Activated CD8-positive, alpha-beta memory T cell treated with anti-CD3 and anti-CD28 coated beads, Interleukin-2, amount 50 U/mL, for 24 hours (primary cell): ENCODE measurements around the gene SBNO2.

Experiments
- DNase-seq: peaks from one replicate; pipeline ENCODE4 v3.0.0-alpha.2; 2020; ENCODE audit errors: extremely low read depth

The SBNO2 gene

DNA sequence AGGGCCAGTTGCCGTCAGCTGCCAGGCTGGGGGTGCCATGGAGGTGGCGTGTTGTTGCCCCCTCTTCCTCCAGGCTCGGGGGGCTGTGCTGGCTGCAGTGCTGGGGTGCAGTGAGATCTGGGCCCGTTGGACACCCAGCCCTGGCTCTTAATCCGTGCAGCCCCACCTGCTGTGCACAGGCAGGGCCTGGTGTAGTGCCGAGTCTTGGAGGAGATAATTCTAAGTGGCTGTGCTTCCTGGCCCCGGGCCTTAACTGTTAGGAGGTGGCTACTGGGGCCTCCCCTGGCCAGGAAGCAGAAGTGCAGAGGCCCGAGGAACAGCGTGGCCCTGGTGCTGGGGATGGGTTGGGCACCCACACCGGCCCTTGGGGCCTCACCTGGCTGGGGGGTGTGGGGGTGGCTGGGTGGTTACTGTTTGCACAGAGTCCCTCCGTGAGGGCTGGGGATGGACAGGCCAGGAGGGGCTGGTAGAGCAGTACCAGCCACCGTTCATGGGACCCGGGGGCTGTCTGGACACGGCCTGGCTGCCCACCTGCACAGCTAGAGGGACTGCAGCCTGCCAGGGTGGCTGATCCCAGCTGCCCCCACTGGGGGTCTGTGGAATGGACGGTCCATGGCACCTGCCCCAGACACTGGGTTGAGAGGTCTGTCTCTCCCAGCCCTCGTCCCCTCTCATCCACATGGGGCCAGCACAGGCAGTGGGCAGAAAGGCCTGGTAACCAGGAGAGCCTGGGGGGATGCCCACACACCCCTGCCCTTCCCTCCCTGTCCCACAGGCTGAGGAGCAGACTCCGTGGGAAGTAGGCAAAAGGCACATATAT lies 67.0 kb downstream of the SBNO2 start:
- DNase-seq, result no peak

GRCh38 chr19:1105873-1106840 lies 67.9 kb downstream of the SBNO2 start:
- DNase-seq, result no peak

DNA sequence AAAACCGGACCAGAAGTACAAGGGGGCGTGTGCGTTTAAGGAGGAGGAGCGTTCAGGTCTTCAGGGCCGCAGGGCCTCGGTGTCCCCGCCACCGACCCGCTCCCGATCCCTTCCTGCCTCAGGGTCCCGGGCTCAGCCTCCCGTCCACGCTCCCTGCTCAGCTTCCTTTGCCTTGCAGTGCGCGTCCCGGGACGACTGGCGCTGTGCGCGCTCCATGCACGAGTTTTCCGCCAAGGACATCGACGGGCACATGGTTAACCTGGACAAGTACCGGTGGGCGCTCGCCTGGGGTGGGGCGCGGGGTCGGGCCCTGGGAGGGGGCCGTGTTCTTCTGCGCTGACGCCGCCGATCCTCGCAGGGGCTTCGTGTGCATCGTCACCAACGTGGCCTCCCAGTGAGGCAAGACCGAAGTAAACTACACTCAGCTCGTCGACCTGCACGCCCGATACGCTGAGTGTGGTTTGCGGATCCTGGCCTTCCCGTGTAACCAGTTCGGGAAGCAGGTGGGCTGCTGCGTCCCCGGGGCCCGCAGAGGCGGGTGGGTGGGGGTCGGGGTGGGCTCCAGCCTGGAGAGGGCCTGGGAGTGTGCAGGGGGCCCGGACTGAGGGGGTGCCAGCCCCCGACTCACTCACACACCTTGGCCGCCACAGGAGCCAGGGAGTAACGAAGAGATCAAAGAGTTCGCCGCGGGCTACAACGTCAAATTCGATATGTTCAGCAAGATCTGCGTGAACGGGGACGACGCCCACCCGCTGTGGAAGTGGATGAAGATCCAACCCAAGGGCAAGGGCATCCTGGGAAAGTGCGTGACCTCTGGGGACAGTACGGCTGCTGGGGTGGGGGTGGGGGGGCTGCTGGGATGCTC lies 68.8 kb downstream of the SBNO2 start:
- no peak for DNase-seq

DNA sequence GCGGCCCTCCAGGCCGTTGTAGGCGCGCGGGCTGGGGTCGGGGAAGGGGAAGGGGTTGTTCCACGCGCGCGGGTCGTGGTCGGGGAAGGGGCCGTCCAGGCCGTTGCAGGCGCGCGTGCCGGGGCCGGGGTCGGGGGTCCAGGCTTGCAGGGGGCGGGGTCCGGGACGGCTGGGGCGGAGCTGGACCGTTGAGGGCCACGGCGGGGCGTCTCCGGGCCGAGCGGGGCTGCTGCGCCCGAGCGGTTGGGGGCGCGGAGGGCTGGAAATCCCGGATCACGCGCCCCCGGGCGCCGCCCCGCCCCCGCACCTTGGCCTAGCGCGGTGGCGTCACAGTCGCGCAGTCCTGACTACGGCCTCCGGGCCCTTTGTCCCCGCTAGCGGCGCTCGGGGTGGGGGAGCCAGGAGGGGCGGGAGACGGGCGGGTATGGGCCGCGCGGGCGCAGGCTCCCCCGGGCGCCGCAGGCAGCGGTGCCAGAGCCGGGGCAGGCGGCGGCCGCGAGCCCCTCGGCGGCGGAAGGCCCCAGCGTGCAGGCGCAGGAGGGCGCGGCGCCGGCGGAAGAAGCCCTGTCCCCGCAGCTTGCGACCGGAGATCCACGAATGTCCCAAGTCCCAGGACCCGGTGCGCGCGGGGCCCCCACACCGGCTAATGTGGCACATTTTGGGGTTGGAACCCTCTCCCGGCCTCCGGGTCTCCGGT lies 69.6 kb downstream of the SBNO2 start:
- no peak for DNase-seq

DNA sequence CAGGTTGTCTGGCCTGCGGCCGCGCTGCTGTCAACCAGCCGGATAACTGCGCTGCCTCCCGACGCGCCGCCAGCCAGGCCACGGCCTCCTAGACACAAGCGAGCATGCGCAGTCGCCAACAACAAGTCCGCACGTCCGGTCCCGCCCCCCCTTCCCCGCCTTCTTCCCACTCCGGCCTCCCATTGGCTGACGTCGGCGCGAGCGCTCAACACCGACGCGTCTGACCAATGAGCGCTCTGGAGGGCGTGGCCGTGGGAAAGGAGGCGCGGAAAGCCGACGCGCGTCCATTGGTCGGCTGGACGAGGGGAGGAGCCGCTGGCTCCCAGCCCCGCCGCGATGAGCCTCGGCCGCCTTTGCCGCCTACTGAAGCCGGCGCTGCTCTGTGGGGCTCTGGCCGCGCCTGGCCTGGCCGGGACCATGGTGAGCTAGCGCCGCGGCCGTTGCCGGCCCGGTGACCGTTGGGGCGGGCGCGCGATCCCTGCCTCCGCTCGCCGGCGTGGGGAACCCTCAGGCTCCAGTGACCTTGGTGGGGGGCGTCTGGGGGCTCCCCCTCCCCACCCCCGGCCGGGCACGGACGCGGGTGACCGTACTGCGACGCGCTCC lies 70.3 kb downstream of the SBNO2 start, which contains the start of gene GPX4:
GPX4 (plus strand) TSS at position 287 of the 603 bp plus-strand sequence; CDS start at position 337, 50 bp downstream.
- DNase-seq, result peak; percentile 90

- DNase-seq, result no peak
These were observed 70.8 kb downstream of the SBNO2 start for GRCh38 chr19:1103132-1103707.

DNA sequence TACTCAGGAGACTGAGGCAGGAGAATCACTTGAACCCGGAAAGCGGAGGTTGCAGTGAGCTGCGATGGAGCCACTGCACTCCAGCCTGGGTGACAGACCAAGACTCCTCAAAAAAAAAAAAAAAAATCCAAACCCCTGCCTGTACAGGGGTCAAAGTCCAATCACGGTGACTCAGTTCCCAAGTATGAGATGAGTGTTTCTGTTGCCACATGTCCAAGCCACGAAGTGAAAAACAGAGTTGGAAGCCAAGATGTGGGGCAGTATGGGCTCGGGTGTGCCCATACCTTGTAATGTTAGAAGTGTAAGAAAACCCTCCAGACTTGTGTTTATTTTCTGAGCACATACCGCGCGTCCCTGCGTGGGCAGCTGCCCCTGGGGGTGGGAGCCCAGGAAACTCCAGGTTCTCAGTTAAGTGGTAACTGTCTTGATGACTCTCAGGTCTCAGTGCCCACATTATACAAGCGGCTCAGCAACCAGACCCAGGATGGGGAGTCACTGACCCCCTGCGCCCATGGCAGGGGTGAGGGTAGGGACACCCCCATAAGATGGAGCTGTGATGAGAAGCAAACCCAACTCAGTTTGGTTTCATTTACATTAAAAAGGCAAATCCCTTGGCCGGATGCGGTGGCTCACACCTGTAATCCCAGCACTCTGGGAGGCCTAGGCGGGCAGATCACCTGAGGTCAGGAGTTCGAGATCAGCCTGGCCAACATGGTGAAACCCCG lies 71.5 kb downstream of the SBNO2 start:
- DNase-seq, result no peak

GRCh38 chr19:1101337-1101698 lies 72.8 kb downstream of the SBNO2 start:
- DNase-seq, result no peak

DNA sequence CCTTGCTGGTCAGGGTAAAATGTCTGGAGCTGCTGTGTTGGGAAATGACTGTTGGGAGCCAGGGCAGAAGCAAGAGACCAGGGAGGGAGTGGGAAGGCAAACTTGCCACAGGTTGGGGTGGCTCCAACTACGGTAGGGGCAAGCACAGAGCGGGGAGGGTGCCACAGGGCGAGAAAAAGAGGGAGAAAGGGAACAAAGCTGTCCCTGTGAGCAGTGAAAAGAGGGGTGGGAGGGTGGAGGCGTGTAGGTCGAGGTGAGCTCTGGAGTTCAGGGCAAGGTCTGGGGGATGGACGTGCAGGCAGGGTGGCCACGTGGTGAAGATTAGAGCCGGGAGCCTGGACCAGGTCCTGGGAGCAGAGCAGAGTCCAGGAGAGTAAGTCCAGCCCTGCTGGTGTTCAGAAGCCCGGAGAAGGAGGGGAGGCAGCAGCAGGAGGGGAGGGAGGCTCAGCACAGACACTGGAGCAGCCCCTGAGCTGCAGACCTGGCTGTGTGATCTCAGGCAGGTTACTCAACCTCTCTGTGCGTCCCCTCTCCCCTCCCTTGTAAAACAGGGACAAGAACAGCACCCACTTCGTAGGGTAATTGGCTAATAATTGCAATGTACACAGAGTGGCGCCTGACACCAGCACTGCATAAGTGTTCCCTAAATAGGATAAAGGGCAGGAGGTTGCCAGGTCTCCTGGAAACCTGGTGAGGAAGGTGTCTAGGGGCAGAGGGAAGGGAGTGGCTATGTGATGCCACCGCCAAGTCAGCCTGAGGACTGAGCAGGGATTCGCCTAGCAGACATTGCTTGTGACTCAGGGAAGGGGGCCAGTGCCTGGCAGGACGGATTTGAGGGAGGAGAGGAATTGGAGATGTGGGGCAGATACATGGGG lies 75.7 kb downstream of the SBNO2 start:
- DNase-seq, result no peak

DNA sequence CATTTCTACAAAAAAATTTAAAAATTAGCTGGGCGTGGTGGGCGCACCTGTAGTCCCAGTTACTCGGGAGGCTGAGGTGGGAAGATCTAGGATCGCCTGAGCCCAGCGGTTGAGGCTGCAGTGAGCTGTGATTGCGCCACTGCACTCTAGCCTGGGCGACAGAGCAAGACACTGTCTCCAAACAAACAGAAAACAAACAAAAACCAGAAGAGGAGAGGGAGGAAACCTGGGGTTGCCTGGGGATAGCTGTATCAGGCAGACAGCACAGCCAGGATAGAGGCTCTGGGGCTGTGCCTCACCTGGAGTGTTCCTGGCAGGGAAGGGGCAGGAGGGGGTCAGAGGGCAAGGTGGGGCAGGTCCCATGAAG lies 76.3 kb downstream of the SBNO2 start:
- no peak for DNase-seq

DNA sequence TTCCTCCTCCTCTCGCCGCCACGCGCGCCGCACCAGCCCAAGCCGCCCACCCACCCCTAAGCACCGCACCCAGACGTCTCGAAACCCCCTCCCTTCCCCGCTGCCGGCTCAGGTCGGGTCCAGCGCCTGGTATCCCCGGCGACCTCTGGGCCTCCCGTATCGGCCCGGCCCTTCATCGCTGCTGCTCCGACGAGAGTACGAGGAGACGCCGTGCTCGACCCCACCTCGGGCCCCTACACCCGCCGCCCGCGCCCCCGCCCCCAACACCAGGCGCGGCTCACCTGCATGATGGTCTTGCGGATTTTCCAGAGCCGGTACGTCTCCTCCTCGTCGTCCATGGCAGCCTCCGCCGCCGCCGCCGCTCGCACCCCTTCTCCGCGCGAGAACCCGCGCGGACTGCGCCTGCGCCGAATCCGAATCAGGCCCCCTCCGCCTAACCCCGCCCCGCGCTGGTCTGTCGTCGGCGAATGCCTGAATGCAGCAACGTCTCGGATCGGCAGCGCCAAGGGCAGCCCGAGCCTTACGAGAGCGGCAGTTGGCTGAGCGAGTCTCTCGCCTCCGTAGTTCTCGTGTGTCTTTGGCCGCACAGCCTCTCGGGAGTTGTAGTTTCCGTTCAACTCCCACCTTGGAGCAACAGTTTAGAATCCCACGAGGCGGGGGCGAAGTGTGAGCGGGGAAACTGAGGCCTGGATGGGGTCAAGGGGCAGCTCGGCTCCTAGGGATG lies 78.9 kb downstream of the SBNO2 start, which contains the start of gene POLR2E:
POLR2E (minus strand) TSS at position 398 of the 724 bp plus-strand sequence; CDS start at position 338, 60 bp downstream.
- DNase-seq, result peak; percentile 89

DNA sequence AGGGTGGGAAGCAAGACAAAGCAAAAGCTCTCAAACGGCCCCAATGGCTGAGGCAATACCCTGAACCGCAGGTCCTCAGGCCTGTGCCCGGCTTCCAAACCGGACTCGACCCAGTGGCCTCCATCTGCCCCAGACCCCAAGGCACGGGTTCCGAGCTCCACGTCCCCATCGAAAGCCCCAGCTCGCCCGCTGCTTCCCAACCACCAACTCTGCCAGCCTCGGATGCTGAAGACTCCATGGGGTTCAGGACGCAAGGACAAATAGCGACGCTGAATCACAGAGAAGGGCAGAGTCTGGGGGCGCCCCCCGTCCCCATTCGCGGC lies 79.5 kb downstream of the SBNO2 start:
- DNase-seq, result no peak

GRCh38 chr19:1093811-1094553 lies 80.1 kb downstream of the SBNO2 start:
- no peak for DNase-seq

DNA sequence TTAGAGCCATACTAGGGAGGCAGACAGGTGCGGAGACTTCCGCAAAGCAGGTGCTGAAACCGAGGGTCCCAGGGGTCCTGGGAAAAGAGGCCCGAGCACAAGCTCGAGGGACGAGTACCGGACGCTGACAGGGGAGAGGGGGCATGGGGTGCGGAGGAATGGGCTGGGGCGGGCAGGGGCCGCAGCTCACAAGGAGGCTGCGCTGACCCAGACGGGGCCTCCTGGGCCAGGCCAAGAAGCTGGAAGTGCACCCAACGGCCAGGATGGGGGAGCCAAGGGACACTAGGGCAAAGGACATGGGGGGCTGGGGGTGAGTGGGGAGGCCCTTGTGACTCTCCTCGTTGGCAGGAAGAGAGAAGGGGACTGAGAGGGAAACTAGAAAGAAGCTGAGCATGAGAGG lies 80.7 kb downstream of the SBNO2 start:
- DNase-seq, result no peak

- DNase-seq, result no peak
These were observed 82.4 kb downstream of the SBNO2 start for GRCh38 chr19:1091544-1092175.

GRCh38 chr19:1090731-1091543 lies 83.1 kb downstream of the SBNO2 start:
- DNase-seq, result no peak
